Measurements from ENCODE around the gene CCDC102A.
A peak's percentile ranks its signal among the peaks of the same experiment; 100 is the strongest.

CCDC102A gene

DNA sequence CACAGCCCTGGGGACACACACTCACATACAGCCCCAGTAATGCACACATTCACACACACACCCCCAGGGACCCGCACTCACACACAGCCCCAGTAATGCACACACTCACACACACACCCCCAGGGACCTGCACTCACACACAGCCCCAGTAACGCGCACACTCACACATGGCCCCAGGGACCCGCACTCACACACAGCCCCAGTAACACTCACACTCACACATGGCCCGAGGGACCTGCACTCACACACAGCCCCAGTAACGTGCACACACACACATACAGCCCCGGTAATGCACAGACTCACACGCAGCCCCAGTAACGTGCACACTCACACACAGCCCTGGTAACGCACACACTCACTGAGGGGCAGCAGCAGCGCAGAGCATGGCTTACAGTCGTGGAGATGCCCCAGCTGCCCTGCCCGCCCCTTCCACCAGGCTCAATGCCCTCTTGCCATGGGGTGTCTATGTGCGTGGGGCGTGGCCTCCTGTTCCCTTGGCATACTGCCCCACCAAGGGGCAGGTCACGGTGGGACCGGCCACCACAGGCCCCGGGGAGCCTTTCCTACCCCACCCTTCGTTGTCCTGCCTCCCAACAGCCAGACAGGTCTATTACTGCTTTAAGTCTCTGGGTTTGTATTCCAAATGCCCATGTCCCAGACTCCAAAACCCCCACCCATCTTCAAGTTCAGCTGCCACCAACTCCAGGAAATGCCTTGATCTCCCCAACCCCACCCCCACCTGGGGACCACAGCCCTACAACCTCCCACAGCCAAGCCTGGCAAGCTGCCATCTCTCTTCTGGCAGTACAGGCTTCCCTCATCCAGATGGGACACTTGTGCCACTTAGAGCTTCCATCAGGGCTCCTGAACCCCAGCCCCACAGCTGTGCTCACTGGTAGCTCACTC lies 2.7 kb downstream of the CCDC102A start (continued):
- TF ChIP-seq, protein P1, sequence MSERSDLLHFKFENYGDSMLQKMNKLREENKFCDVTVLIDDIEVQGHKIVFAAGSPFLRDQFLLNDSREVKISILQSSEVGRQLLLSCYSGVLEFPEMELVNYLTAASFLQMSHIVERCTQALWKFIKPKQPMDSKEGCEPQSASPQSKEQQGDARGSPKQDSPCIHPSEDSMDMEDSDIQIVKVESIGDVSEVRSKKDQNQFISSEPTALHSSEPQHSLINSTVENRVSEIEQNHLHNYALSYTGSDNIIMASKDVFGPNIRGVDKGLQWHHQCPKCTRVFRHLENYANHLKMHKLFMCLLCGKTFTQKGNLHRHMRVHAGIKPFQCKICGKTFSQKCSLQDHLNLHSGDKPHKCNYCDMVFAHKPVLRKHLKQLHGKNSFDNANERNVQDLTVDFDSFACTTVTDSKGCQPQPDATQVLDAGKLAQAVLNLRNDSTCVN (tag by site-specific recombination; optimal IDR thresholded peaks at IDR 0.05), result peak; percentile 6
- TF ChIP-seq KLF10 (tag by site-specific recombination; IDR thresholded peaks at IDR 0.05) (no peak), ZFP69B (tag by site-specific recombination; IDR thresholded peaks at IDR 0.05) (no peak)
- TF ChIP-seq, protein P2, sequence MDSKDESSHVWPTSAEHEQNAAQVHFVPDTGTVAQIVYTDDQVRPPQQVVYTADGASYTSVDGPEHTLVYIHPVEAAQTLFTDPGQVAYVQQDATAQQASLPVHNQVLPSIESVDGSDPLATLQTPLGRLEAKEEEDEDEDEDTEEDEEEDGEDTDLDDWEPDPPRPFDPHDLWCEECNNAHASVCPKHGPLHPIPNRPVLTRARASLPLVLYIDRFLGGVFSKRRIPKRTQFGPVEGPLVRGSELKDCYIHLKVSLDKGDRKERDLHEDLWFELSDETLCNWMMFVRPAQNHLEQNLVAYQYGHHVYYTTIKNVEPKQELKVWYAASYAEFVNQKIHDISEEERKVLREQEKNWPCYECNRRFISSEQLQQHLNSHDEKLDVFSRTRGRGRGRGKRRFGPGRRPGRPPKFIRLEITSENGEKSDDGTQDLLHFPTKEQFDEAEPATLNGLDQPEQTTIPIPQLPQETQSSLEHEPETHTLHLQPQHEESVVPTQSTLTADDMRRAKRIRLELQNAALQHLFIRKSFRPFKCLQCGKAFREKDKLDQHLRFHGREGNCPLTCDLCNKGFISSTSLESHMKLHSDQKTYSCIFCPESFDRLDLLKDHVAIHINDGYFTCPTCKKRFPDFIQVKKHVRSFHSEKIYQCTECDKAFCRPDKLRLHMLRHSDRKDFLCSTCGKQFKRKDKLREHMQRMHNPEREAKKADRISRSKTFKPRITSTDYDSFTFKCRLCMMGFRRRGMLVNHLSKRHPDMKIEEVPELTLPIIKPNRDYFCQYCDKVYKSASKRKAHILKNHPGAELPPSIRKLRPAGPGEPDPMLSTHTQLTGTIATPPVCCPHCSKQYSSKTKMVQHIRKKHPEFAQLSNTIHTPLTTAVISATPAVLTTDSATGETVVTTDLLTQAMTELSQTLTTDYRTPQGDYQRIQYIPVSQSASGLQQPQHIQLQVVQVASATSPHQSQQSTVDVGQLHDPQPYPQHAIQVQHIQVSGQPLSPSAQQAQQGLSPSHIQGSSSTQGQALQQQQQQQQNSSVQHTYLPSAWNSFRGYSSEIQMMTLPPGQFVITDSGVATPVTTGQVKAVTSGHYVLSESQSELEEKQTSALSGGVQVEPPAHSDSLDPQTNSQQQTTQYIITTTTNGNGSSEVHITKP (tag by site-specific recombination; IDR thresholded peaks at IDR 0.05), result peak; percentile 43
- TF ChIP-seq, protein P3, sequence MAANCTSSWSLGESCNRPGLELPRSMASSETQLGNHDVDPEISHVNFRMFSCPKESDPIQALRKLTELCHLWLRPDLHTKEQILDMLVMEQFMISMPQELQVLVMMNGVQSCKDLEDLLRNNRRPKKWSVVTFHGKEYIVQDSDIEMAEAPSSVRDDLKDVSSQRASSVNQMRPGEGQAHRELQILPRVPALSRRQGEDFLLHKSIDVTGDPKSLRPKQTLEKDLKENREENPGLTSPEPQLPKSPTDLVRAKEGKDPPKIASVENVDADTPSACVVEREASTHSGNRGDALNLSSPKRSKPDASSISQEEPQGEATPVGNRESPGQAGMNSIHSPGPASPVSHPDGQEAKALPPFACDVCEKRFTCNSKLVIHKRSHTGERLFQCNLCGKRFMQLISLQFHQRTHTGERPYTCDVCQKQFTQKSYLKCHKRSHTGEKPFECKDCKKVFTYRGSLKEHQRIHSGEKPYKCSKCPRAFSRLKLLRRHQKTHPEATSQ (tag by site-specific recombination; IDR thresholded peaks at IDR 0.05), result no peak
- TF ChIP-seq, protein P4, sequence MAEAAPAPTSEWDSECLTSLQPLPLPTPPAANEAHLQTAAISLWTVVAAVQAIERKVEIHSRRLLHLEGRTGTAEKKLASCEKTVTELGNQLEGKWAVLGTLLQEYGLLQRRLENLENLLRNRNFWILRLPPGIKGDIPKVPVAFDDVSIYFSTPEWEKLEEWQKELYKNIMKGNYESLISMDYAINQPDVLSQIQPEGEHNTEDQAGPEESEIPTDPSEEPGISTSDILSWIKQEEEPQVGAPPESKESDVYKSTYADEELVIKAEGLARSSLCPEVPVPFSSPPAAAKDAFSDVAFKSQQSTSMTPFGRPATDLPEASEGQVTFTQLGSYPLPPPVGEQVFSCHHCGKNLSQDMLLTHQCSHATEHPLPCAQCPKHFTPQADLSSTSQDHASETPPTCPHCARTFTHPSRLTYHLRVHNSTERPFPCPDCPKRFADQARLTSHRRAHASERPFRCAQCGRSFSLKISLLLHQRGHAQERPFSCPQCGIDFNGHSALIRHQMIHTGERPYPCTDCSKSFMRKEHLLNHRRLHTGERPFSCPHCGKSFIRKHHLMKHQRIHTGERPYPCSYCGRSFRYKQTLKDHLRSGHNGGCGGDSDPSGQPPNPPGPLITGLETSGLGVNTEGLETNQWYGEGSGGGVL (tag by site-specific recombination; IDR thresholded peaks at IDR 0.05), result peak; percentile 28; the same call in 1 of the 2 replicates

DNA sequence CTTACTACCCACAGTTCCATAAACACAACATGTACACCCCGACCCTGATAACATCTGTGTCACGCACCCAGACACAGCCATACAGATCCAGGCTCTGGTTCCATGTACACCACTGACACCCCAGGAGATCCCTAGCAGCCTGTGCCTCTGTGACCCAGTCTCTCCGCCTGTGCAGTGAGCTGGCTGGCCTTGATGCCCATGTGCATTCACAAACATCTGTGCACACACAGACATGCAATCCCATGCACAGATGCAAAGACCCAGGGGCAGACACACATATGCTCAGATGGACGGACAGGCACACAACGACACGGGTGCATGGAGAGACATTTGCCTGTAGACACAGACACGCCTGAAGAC lies 4.1 kb downstream of the CCDC102A start:
- peaks cover 15% of the 10 kb centered on the region for H3K4me1 ChIP-seq (ENCODE audit: control insufficient read depth, insufficient read depth, low read length)
- H3K4me3 ChIP-seq (ENCODE audit: low read depth, low read length), result no peak overlapping the region
- POLR2A ChIA-PET, result interaction anchor here (0.6 kb wide), 1 partner anchor 203 kb away, joined by 3 read pairs; no protein-coding TSS in a partner anchor
- H3K27ac ChIP-seq (ENCODE audit: extremely low read depth, low read depth, low read length), result no peak overlapping the region
- CTCF ChIA-PET, result interaction anchor here (0.5 to 2.1 kb wide), 4 partner anchors 13 to 157 kb away, joined by 3 to 7 read pairs (median 5); no protein-coding TSS in a partner anchor
- peaks cover 0 to 4% of the 10 kb centered on the region in 2 experiments; a peak in 1 of 3 replicates for H3K36me3 ChIP-seq (ENCODE audit: control insufficient read depth in 2 of 2, insufficient read depth in 1 of 2, low read length in 2 of 2)
- H3K9me3 ChIP-seq (ENCODE audit: control insufficient read depth, insufficient read depth, low read depth, low read length), result no peaks in the 10 kb centered on the region
- TF ChIP-seq ZNF175 (tag by site-specific recombination; IDR thresholded peaks at IDR 0.05) (no peak), MEIS1 (CRISPR knock-in tag; IDR thresholded peaks at IDR 0.05; ENCODE audit: borderline replicate concordance) (no peak), OVOL3 (tag by site-specific recombination; IDR thresholded peaks at IDR 0.05) (no peak)
- TF ChIP-seq, protein P5, sequence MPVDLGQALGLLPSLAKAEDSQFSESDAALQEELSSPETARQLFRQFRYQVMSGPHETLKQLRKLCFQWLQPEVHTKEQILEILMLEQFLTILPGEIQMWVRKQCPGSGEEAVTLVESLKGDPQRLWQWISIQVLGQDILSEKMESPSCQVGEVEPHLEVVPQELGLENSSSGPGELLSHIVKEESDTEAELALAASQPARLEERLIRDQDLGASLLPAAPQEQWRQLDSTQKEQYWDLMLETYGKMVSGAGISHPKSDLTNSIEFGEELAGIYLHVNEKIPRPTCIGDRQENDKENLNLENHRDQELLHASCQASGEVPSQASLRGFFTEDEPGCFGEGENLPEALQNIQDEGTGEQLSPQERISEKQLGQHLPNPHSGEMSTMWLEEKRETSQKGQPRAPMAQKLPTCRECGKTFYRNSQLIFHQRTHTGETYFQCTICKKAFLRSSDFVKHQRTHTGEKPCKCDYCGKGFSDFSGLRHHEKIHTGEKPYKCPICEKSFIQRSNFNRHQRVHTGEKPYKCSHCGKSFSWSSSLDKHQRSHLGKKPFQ (tag by site-specific recombination; IDR thresholded peaks at IDR 0.05), result no peak
- TF ChIP-seq, protein P3 (tag by site-specific recombination; IDR thresholded peaks at IDR 0.05), result no peak
- TF ChIP-seq, protein P6, sequence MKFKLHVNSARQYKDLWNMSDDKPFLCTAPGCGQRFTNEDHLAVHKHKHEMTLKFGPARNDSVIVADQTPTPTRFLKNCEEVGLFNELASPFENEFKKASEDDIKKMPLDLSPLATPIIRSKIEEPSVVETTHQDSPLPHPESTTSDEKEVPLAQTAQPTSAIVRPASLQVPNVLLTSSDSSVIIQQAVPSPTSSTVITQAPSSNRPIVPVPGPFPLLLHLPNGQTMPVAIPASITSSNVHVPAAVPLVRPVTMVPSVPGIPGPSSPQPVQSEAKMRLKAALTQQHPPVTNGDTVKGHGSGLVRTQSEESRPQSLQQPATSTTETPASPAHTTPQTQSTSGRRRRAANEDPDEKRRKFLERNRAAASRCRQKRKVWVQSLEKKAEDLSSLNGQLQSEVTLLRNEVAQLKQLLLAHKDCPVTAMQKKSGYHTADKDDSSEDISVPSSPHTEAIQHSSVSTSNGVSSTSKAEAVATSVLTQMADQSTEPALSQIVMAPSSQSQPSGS (tag by site-specific recombination; IDR thresholded peaks at IDR 0.05; ENCODE audit: low read depth), result no peak
- TF ChIP-seq, protein P7, sequence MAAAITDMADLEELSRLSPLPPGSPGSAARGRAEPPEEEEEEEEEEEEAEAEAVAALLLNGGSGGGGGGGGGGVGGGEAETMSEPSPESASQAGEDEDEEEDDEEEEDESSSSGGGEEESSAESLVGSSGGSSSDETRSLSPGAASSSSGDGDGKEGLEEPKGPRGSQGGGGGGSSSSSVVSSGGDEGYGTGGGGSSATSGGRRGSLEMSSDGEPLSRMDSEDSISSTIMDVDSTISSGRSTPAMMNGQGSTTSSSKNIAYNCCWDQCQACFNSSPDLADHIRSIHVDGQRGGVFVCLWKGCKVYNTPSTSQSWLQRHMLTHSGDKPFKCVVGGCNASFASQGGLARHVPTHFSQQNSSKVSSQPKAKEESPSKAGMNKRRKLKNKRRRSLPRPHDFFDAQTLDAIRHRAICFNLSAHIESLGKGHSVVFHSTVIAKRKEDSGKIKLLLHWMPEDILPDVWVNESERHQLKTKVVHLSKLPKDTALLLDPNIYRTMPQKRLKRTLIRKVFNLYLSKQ (tag by site-specific recombination; IDR thresholded peaks at IDR 0.05; ENCODE audit: borderline replicate concordance), result no peak
- TF ChIP-seq, protein P8, sequence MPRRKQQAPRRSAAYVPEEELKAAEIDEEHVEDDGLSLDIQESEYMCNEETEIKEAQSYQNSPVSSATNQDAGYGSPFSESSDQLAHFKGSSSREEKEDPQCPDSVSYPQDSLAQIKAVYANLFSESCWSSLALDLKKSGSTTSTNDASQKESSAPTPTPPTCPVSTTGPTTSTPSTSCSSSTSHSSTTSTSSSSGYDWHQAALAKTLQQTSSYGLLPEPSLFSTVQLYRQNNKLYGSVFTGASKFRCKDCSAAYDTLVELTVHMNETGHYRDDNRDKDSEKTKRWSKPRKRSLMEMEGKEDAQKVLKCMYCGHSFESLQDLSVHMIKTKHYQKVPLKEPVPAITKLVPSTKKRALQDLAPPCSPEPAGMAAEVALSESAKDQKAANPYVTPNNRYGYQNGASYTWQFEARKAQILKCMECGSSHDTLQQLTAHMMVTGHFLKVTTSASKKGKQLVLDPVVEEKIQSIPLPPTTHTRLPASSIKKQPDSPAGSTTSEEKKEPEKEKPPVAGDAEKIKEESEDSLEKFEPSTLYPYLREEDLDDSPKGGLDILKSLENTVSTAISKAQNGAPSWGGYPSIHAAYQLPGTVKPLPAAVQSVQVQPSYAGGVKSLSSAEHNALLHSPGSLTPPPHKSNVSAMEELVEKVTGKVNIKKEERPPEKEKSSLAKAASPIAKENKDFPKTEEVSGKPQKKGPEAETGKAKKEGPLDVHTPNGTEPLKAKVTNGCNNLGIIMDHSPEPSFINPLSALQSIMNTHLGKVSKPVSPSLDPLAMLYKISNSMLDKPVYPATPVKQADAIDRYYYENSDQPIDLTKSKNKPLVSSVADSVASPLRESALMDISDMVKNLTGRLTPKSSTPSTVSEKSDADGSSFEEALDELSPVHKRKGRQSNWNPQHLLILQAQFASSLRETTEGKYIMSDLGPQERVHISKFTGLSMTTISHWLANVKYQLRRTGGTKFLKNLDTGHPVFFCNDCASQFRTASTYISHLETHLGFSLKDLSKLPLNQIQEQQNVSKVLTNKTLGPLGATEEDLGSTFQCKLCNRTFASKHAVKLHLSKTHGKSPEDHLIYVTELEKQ (tag by site-specific recombination; IDR thresholded peaks at IDR 0.05; ENCODE audit: borderline replicate concordance), result no peak

All from HEK293 (cell line).